ENCODE results near the gene PJVK. TPM values are rescaled to one million over a fixed set of nuclear protein-coding genes. Genes with fewer than 3 reads are reported as not detected.
A peak's percentile ranks its signal among the peaks of the same experiment; 100 is the strongest.

Gene PJVK
- total and polyA plus RNA-seq, 2 of the 13 experiments (the other 11 are each of a cell fraction or from before 2014, with no cell fraction given): 1.2 to 2.6 TPM

- TF ChIP-seq JUND (CRISPR knock-in tag; IDR thresholded peaks at IDR 0.05): no peak
- TF ChIP-seq ATF7-NPFF (CRISPR knock-in tag; IDR thresholded peaks at IDR 0.05; ENCODE audit: low read depth): no peak; the same call in 1 of the 2 replicates
- TF ChIP-seq HMGA1 (CRISPR knock-in tag; conservative IDR thresholded peaks at IDR 0.05): no peak
- TF ChIP-seq ZNF672 (CRISPR knock-in tag; IDR thresholded peaks at IDR 0.05): no peak
- TF ChIP-seq HOXA7 (CRISPR knock-in tag; IDR thresholded peaks at IDR 0.05): no peak
- TF ChIP-seq HES4 (CRISPR knock-in tag; IDR thresholded peaks at IDR 0.05; ENCODE audit: borderline replicate concordance): peak; percentile 22; the same call in 1 of the 2 replicates
- TF ChIP-seq ZNF614 (CRISPR knock-in tag; IDR thresholded peaks at IDR 0.05; ENCODE audit: borderline replicate concordance): 0 out of 2 replicates have a peak, but pooled peaks have one; percentile 53
- TF ChIP-seq TGIF2 (CRISPR knock-in tag; IDR thresholded peaks at IDR 0.05): no peak; the same call in 1 of the 2 replicates
- TF ChIP-seq ZNF660 (CRISPR knock-in tag; IDR thresholded peaks at IDR 0.05; ENCODE audit: borderline replicate concordance, low read depth): no peak
- TF ChIP-seq MIER2 (CRISPR knock-in tag; IDR thresholded peaks at IDR 0.05): no peak
- peak; percentile 74 for TF ChIP-seq HNF4A (CRISPR knock-in tag; IDR thresholded peaks at IDR 0.05)
- TF ChIP-seq CREM (IDR thresholded peaks at IDR 0.05): no peak
- no peak for TF ChIP-seq CREM (CRISPR knock-in tag; IDR thresholded peaks at IDR 0.05)
- peak; percentile 62; the same call in 1 of the 2 replicates for TF ChIP-seq TBX2 (CRISPR knock-in tag; IDR thresholded peaks at IDR 0.05; ENCODE audit: borderline replicate concordance)
- peak; percentile 6; the same call in 1 of the 2 replicates for TF ChIP-seq KDM5A (IDR thresholded peaks at IDR 0.05; ENCODE audit: borderline replicate concordance, low read length)
- TF ChIP-seq ZNF441 (CRISPR knock-in tag; IDR thresholded peaks at IDR 0.05; ENCODE audit: borderline replicate concordance): peak; percentile 46; the same call in 1 of the 2 replicates
- TF ChIP-seq PRMT3 (CRISPR knock-in tag; IDR thresholded peaks at IDR 0.05; ENCODE audit: borderline replicate concordance, low read depth): no peak
- TF ChIP-seq CC2D1A (CRISPR knock-in tag; IDR thresholded peaks at IDR 0.05): no peak
- TF ChIP-seq ZNF253 (CRISPR knock-in tag; IDR thresholded peaks at IDR 0.05; ENCODE audit: borderline replicate concordance): no peak
- TF ChIP-seq HMGXB3 (CRISPR knock-in tag; IDR thresholded peaks at IDR 0.05; ENCODE audit: borderline replicate concordance): no peak
- TF ChIP-seq, protein P1, sequence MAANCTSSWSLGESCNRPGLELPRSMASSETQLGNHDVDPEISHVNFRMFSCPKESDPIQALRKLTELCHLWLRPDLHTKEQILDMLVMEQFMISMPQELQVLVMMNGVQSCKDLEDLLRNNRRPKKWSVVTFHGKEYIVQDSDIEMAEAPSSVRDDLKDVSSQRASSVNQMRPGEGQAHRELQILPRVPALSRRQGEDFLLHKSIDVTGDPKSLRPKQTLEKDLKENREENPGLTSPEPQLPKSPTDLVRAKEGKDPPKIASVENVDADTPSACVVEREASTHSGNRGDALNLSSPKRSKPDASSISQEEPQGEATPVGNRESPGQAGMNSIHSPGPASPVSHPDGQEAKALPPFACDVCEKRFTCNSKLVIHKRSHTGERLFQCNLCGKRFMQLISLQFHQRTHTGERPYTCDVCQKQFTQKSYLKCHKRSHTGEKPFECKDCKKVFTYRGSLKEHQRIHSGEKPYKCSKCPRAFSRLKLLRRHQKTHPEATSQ (CRISPR knock-in tag; IDR thresholded peaks at IDR 0.05; ENCODE audit: borderline replicate concordance): 0 out of 2 replicates have a peak, but pooled peaks have one; percentile 41
- peak; percentile 49; the same call in 1 of the 3 replicates for TF ChIP-seq MXI1 (IDR thresholded peaks at IDR 0.05; ENCODE audit: borderline replicate concordance, low read depth, low read length)
- peak; percentile 92 for TF ChIP-seq GABPB1 (CRISPR knock-in tag; IDR thresholded peaks at IDR 0.05)
These were observed 29.3 kb downstream of the PJVK start, which contains the start of gene PLEKHA3 (continued) for GRCh38 chr2:178480227-178481181.
